ENCODE measurements around the gene C11orf97. TPM values are rescaled to one million over a fixed set of nuclear protein-coding genes. Genes with fewer than 3 reads are reported as not detected.

Gene C11orf97
- total RNA-seq, 1 donor from 2014 or later = not detected

DNA sequence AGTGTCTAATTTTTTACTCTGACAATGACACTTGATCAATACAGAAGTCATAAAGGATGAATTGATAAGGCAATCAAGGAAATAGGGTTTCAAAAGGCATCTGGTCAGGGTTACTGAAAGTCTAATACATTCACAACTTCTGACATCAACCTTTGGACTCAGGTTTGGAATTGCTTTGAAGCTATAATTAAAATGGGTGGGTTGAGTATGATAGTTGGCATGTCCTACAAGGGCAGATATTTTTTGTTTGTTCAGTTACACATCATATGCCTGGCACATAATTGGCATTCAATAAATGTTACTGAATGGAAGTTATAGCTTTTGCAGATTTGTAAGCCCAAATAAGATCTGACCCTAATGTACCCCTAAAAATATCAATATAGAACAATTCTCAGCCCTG is 24.1 kb downstream of the C11orf97 start:
- Histone ChIP-seq H3K27me3 (ENCODE audit: low read depth) (peaks cover 3% of the 10 kb centered on the region), H3K36me3 (no peaks in the 10 kb centered on the region), H3K4me3 (no peak overlapping the region), H3K9me3 (replicated peaks) (no peaks in the 10 kb centered on the region), H3K4me1 (no peaks in the 10 kb centered on the region), H3K27ac (replicated peaks) (no peak overlapping the region)
- DNase-seq = no peak
- TF ChIP-seq, protein P1, sequence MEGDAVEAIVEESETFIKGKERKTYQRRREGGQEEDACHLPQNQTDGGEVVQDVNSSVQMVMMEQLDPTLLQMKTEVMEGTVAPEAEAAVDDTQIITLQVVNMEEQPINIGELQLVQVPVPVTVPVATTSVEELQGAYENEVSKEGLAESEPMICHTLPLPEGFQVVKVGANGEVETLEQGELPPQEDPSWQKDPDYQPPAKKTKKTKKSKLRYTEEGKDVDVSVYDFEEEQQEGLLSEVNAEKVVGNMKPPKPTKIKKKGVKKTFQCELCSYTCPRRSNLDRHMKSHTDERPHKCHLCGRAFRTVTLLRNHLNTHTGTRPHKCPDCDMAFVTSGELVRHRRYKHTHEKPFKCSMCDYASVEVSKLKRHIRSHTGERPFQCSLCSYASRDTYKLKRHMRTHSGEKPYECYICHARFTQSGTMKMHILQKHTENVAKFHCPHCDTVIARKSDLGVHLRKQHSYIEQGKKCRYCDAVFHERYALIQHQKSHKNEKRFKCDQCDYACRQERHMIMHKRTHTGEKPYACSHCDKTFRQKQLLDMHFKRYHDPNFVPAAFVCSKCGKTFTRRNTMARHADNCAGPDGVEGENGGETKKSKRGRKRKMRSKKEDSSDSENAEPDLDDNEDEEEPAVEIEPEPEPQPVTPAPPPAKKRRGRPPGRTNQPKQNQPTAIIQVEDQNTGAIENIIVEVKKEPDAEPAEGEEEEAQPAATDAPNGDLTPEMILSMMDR (IDR thresholded peaks at IDR 0.05; ENCODE audit: borderline replicate concordance) = no peak
- intact Hi-C loops (cut with micrococcal nuclease) = no loop called here

- no peaks in the 10 kb centered on the region for H3K36me3 ChIP-seq
- peaks cover 3% of the 10 kb centered on the region for H3K27me3 ChIP-seq (ENCODE audit: low read depth)
- intact Hi-C loops (cut with micrococcal nuclease) = no loop called here
- no peak overlapping the region for H3K27ac ChIP-seq (replicated peaks)
- no peaks in the 10 kb centered on the region for H3K4me1 ChIP-seq
- no peak overlapping the region for H3K4me3 ChIP-seq
- TF ChIP-seq, protein P1 (IDR thresholded peaks at IDR 0.05; ENCODE audit: borderline replicate concordance) = no peak
- H3K9me3 ChIP-seq (replicated peaks) = no peaks in the 10 kb centered on the region
- no peak for DNase-seq
These were observed 24.9 kb downstream of the C11orf97 start for GRCh38 chr11:94537031-94537600.

DNA sequence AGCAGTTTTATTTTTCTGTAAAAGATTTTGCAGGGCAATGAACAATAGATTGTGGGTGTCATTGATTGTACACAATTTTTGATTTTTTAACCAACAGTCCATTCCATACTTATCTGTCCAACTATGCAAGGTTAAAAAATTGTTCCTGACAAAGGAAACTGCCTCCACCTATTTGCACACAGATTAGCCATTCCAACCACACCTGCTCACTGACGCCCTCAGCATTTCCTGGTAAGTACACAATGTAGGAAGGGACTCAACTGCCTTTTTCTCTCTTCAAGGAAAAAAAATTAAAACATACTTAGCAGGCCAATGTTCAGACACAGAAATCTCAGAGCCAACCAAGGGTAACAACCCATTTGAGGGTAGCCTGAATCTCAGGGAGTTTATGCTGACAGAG is 27.2 kb downstream of the C11orf97 start:
- H3K4me1 ChIP-seq = peaks cover 6% of the 10 kb centered on the region
- TF ChIP-seq, protein P1 (IDR thresholded peaks at IDR 0.05; ENCODE audit: borderline replicate concordance) = no peak
- intact Hi-C loops (cut with micrococcal nuclease) = no loop called here
- H3K27ac ChIP-seq (replicated peaks) = no peak overlapping the region
- H3K9me3 ChIP-seq (replicated peaks) = no peaks in the 10 kb centered on the region
- H3K36me3 ChIP-seq = no peaks in the 10 kb centered on the region
- no peaks in the 10 kb centered on the region for H3K27me3 ChIP-seq (ENCODE audit: low read depth)
- no peak overlapping the region for H3K4me3 ChIP-seq
- DNase-seq = no peak

DNA sequence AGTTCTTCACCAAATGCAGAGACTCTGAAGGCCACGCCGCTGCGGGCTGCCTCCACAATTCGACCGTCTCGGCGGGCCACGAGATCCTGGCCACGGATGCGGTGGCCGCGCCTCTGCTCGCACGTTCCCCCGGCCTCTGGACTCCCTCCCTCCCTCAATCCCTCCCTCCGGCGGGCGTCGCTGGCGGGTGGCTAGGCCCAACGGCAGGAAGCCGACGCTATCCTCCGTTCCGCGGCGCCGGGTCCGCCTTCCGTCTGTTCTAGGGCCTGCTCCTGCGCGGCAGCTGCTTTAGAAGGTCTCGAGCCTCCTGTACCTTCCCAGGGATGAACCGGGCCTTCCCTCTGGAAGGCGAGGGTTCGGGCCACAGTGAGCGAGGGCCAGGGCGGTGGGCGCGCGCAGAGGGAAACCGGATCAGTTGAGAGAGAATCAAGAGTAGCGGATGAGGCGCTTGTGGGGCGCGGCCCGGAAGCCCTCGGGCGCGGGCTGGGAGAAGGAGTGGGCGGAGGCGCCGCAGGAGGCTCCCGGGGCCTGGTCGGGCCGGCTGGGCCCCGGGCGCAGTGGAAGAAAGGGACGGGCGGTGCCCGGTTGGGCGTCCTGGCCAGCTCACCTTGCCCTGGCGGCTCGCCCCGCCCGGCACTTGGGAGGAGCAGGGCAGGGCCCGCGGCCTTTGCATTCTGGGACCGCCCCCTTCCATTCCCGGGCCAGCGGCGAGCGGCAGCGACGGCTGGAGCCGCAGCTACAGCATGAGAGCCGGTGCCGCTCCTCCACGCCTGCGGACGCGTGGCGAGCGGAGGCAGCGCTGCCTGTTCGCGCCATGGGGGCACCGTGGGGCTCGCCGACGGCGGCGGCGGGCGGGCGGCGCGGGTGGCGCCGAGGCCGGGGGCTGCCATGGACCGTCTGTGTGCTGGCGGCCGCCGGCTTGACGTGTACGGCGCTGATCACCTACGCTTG is 31.7 kb downstream of the C11orf97 start, which contains the start of gene FUT4:
Gene FUT4 (plus strand): TSS at position 227 of the 951 bp plus-strand sequence. CDS start 213 bp downstream, at position 440.
- DNase-seq = peak; percentile 86
- H3K27me3 ChIP-seq (ENCODE audit: low read depth) = no peaks in the 10 kb centered on the region
- TF ChIP-seq, protein P1 (IDR thresholded peaks at IDR 0.05; ENCODE audit: borderline replicate concordance) = peak; percentile 6
- peaks cover 52% of the 10 kb centered on the region for H3K4me1 ChIP-seq
- H3K36me3 ChIP-seq = no peaks in the 10 kb centered on the region
- peak within 1 kb of the TSS; percentile 94 for H3K27ac ChIP-seq (replicated peaks)
- intact Hi-C loops (cut with micrococcal nuclease) = no loop called here
- H3K9me3 ChIP-seq (replicated peaks) = no peaks in the 10 kb centered on the region
- peak within 1 kb of the TSS; percentile 73 for H3K4me3 ChIP-seq

DNA sequence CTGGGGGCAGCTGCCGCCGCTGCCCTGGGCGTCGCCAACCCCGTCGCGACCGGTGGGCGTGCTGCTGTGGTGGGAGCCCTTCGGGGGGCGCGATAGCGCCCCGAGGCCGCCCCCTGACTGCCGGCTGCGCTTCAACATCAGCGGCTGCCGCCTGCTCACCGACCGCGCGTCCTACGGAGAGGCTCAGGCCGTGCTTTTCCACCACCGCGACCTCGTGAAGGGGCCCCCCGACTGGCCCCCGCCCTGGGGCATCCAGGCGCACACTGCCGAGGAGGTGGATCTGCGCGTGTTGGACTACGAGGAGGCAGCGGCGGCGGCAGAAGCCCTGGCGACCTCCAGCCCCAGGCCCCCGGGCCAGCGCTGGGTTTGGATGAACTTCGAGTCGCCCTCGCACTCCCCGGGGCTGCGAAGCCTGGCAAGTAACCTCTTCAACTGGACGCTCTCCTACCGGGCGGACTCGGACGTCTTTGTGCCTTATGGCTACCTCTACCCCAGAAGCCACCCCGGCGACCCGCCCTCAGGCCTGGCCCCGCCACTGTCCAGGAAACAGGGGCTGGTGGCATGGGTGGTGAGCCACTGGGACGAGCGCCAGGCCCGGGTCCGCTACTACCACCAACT is 32.5 kb downstream of the C11orf97 start:
- intact Hi-C loops (cut with micrococcal nuclease) = no loop called here
- H3K4me3 ChIP-seq = peak overlapping the region; percentile 73
- H3K27me3 ChIP-seq (ENCODE audit: low read depth) = no peaks in the 10 kb centered on the region
- H3K36me3 ChIP-seq = no peaks in the 10 kb centered on the region
- TF ChIP-seq, protein P1 (IDR thresholded peaks at IDR 0.05; ENCODE audit: borderline replicate concordance) = no peak
- H3K27ac ChIP-seq (replicated peaks) = peak overlapping the region; percentile 94
- peak; percentile 30 for DNase-seq
- H3K9me3 ChIP-seq (replicated peaks) = no peaks in the 10 kb centered on the region
- peaks cover 58% of the 10 kb centered on the region for H3K4me1 ChIP-seq

Data from left ventricle myocardium inferior (tissue), 1 donor.